HG03280 (cell line): ENCODE measurements around the gene RLN3.

Experiments
- ATAC-seq: cut with Tn5 transposase; IDR thresholded peaks from one replicate; pipeline ENCODE4 v1.9.1; 2021; ENCODE audit warnings: mild to moderate bottlenecking, moderate library complexity; ENCODE audit not compliant: unreplicated experiment

RLN3 gene

DNA sequence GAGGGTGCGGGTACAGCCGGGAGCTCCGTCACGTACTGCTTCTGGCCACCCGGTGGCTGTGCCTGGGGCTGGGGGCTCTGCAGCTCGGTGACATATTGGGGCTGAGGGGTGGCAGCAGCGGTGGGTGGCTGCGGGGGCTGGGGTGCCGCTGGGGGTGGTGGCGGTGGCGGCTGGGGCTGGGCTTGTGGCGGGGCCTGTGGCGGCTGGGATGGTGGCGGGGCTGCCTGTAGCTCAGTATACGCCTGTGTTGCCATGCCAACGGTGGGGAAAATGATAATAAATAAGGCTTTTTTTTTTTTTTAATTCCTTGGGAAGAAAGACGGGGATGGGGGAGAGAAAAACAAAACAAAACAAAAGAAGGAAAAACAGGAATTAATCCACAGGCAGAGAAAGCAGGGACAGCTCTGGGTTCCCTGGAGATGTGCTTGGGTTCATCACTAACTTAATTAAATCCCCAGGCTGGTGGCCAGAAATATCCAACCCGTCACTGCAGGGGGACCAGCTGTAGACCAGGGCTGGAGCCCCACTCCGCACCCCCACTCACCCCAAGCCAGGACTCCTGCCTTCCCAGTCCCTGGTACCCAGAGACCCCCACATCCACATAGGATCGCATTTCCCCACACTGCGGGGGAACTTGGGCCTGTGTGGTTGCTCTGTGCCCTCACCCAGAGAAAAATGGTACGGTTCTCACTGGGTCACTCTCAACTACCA is 34.2 kb upstream of the RLN3 start:
- no peak for ATAC-seq

DNA sequence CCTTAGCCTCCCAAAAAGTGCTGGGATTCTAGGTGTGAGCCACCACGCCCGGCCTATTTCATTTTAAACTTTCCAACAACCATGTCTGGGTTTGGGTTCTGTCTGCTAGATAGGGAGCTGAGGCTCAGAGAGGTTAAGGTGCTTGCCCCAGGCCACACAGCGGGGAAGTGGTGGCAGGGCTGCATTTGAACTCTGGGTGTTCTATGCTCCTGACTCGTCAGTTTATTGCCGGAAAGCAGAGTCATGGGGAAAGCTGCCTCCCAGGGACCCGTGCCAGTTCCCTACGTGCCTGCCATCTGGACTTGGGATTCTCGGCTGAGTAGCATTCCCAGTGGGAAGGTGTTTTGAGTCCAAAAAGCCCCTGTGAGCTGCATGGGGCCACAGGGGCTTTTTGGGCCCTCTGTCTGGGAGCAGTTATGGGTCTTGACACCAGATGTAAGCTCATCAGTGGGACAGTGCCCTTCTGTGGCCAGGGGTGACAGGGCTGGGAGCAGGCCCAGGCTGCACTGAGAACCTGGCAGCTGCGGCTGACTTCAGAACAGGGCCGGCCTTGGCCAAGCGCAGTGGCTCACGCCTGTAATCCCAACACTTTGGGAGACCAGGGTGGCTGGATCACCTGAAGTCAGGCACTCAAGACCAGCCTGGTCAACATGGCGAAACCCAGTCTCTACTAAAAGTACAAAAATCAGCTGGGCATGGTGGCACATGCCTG is 32.8 kb upstream of the RLN3 start:
- ATAC-seq: no peak

DNA sequence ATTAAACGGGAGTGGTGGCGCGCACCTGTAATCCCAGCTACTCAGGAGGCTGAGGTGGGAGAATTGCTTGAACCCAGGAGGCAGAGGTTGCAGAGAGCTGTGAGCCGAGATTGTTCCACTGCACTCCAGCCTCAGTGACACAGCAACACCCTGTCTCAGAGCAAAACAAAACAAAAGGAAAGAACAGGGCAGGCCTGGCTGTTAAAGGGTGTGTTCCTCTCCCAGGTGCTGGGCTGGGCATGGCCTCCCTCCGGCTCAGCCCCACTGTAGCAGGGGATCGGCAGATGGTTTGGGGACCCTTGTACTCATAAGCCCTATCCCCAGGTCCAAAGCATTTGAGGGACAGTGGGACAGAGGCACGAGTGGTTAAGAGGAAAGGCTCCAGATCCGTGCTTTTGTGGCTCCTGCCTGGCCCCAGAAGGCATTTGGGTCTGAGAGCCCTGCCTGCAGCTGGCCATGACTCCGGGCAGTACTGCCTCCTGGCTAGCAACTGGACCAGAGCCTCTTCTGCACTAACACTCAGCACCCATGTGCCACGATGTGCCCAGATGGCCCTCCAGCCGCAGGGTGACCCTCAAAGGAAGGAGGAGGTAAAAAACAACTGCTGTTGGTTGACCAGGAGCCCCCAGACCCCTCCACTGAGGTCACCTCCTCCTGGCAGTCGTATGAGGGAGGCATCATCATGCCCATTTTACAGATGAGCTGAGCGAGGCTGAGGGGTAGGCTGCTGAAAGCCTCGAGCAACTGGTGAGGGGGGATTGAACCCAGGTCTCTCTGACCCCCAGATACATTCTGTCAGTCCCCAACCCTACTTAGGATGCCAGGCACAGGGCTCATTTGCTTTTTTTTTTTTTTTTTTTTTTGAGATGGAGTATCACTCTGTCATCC is 31.8 kb upstream of the RLN3 start:
- ATAC-seq: no peak

DNA sequence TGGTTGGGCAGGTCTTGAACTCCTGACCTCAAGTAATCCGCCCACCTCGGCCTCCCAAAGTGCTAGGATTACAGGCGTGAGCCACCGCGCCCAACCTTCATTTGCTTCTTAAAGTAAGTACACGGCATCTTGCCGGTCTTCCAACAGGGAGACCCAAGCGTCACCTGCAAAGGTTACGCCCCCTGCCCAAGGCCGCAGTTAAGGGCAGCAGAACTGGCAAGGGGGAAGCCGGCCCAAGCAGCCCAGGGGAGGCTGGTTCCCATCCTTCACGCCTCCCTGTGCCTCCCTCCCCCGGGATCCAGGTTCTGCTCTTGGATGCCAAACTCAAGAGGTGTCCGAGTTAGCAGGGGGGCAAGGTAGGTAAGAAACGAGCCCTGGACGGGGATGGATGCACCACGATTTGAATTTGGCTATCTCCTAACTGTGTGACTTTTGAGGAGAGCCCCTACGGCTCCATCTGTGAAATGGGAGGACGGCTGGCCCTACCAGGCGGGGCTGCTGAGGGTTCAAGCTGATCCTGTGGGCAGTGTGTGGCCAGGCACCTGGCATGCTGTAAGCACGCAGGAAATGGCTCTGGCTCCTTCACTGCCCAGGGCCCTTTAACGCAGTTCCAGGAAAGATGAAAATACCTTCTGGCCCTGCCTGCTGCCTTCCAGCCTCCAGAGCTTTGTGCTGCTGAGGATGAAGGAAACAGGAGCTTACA is 30.9 kb upstream of the RLN3 start:
- no peak for ATAC-seq

DNA sequence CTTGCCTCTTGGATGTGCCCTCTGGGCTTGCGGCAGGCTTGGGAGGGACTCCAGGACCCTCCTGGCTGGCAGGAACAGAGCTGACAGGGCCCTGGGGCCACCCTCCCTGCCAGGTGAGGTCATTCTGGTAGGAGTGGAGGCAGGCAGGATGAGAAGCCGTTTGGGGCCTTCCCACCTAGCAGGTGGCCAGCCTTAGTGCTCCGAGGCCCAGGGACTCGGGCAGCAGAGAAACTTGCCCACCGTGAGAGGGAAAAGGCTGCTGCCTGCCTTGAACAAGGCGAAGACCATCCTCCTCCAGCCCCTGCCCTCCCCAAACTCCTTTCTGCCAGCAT is 30.4 kb upstream of the RLN3 start:
- no peak for ATAC-seq

DNA sequence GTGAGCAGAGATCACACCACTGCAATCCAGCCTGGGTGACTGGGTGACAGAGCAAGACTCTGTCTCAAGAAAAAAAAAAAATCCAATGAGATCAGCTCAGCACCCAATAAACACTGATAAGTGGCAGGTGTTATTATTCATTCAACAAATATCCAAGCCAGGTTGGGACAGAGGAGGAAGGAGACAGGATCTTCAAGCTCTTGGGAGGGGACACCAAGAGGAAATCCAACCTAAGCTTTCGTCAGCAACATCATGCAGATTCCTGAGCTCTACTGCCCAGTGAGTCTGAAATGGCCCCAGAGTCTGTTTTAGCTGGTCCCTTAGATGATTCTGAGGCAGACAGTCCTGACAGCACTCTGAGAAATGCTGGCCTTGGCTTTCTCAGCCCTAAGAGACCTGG is 29.5 kb upstream of the RLN3 start:
- no peak for ATAC-seq

DNA sequence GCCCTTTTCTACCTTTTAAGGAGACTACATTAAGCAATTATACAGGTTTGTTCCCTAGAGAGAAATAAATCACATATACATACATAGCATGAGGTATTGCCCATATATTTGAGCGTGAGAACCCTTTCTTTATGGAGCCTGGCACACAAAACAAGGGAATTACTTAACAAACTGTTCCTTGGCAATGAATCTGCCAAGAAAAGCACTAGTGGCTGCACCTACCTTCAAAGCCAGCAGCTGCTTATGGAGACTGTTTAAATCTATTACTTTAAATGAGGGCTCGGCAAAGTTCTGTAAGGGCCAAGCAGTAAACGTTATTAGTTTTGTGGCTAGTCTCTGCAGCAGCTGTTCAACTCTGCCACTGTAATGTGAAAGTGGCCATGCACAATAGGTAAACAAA is 28.9 kb upstream of the RLN3 start:
- ATAC-seq: no peak

DNA sequence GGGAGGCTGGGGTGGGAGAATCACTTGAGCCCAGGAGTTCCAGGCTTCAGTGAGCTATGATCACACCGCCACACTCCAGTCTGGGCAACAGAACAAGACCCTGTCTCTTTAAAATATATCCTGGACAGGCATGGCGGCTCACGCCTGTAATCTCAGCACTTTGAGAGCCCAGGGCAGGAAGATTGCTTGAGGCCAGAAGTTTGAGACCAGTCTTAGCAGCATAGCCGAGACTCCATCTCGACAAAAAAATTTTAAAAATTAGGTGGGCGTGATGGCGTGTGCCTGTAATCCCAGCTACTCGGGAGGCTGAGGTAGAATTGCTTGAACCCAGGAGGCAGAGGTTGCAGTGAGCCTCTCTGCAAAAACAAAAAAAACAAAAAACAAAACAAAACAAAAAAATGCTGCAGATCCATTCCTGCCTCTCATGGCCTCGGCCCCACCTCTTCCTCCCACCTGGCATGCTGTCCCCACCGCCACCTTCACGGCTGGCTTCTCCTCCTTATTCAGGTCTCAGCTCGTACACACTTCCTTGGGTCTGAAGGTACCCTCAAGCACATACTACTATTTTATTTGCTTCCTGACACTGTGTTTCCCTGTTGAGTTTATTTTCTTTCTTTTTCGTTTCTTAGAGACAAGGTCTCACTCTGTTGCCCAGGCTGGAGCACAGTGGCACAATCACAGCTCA is 27.1 kb upstream of the RLN3 start:
- no peak for ATAC-seq

DNA sequence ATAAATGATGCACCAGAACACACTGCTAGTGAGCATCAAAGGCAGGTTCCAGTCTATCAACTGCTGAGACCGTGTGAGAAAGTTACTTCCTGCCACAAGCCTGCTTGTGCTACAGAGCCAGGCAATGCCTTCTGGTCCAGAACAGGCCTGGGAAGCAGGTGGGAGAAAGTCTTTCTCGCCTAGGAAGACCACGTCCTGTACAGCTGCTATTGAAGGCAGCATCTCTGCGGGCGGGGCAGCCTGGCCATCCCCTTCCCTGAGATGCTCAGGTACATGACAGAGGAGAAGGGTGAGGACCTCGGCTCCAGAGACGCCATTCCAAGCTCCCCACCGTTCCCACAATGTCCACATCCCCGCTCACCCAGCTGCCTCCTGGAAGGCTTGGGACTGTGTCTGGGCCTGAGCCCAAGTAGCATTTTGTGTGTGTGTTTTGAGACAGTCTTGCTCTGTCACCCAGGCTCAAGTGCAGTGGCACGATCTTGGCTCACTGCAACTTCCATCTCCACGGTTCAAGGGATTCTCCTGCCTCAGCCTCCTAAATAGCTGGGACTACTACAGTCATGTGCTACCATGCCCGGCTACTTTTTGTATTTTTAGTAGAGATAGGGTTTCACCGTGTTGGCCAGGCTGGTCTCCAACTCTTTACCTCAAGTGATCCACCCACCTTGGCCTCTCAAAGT is 25.2 kb upstream of the RLN3 start:
- no peak for ATAC-seq

DNA sequence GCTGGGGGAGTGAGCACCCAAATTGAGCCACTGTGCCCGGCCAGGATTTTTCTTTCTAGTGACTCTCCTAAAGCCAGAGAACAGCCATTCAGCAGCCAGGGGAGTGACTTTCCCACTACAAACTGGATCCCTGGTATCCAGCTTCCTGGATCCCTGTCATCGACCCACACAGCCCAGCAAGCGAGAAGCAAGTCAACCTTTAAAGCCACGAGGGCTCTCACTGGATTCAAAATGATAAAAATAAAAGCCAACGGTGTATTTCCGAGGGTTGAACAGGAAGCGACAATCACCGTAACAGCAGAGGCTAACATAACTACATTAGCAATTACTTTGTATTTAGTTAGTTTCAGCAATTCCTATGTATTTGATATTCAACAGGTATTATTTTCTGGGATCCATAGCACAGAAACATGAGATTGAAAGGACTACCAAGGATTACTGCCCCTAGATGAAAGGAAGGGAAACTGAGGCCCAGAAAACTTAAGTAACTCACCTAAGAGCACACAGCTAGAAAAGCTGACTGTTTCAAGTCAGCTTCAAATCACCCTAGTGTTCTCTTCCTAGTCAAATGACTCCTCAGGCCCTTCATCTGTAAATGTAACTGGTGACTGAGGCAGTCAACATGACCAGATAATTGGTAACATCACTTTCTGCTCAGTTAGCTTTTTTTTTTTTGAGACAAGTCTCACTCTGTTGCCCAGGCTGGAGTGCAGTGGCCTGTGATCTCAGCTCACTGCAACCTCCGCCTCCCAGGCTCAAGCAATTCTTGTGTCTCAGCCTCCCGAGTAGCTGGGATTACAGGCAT is 24.5 kb upstream of the RLN3 start:
- no peak for ATAC-seq

DNA sequence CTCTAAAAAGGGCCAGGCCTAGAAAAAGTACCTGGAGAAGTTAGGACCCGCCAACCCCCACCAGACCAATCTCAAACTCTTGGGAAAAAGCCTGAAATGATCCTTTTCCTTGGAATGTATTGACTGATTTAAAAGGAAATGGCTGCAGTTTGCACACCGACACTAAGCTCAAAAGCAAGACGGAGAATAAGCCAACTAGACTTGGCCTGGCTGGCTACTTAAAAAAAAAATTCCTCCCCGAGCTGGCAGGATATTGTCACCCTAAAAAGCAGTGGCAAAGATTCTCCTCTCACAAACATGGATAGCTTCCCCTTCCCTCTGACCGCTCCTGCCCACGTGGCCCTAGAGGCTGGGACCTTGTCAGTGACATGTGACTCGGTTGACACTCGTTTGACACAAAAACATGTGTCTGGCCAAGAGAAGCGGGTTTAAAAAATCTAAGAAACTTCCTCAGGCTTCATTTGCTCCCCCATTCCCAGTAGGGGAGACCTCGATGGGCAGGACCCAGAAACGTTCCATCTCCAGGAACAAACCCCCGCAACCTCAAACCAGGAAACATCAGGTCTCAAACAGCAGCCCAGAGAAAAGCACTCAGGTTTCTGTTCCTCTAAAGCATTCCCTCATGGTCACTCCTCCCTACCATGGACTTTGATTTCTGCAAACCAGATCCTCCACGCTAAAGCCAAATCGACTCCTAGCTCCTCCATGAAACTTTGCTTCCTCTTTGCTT is 23.2 kb upstream of the RLN3 start:
- no peak for ATAC-seq

DNA sequence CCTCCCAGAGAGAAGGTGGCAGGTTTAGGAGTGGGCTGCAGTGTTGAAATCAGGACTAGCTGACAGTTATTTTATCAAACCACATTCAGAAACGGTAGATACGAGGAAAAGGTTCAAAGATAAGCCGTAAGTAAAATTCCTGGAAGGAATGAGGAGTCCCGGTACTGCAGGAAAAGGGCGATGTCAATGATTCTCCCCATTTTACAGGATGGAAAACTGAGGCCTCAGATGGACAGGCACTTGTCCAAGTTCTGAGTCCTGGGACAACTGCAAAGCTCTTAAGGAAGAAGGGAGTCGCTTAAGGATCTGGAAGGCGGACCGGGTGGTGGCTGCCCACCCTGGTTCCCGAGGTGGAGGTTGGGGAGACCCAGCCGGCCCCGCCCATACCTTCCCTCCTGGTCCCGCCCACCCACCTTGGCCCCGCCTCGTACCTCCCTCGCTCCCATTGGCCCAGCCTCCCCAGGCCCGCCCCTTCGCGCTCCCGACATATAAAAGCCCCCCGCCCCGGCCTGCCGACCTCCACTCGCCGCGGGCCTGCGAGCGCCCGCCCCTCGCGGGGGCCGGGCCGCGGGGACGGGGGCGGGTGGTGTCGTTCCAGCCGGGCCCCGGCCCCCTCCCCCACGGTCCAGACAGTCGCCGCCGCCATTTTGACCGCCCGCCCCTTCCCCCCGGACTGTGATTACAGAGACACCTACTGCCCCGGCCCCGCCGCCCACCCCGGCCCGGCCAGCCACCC is 22.4 kb upstream of the RLN3 start:
- ATAC-seq: peak; percentile 46

DNA sequence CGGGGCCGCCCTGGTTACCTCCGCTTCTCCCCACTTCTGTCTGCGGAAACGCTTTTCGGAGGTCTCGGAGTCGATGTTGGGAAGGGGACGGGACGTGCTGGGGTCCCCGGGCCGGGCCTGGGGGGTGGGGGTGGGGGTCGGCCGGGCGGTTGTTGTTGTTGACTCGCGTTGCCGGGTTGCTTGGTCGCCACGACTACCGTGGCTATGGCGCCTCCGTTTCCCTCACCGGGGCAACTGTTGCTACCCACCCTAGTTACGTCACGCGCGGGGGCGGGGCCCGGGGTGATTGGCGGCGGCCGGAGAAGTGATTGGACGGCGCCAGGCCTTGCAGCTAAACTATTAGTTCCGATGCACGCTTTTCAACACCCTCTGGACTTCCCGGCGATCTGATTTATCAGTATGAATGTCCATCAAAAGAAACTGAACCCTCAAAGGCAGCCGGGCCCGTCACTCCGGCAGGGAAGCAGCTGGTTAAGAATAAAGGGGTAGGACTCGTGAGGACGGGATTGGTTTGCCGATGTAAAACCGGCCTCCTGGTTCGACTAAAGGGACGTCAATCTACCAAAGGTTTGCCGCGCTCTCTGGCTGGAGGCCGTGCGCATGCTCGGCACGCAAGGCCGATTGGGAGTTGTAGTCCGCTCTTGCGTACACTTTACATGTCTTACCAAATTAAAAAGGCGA is 21.7 kb upstream of the RLN3 start, which contains the start of gene RFX1:
Gene RFX1 (minus strand): TSS at position 236 of the 681 bp plus-strand sequence. CDS start 12,477 bp downstream, outside the sequence.
- ATAC-seq: peak; percentile 71

DNA sequence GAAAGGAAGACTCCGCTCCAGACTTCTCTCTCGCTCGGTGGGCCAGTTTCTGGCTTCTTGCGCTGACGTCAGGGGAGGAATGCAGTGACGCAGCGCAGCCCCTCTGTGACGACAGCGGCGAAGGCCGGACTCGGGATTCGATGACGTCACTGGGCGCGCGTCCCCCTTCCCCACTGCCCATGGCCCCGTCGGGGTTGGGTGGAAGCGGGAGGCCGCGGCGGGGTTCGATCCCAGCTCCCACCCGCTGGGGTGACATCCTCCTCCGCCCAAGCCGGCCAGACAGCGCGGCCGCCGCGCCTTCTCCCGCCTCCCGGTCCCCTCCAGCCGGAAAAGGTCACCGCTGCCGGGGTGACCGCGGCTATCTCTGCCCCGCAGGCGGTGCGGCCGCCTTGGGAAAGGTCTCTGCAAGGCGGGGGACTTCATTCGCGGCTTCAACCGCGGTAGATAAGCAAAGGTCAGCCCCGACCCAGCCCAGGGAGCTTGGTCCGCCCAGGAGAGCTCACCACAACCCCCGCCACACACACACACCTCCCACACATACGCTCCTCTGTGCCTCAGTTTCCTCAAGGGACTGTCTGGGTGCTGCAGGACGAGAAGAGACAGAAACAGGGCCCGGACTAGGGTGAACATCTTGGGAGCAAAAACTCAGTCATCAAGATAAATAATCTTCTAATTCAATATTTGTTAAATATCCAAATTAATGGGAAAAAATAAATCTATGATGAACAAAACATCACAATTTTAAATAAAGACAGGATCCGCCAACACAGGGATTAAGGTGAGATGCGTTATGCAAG is 21.0 kb upstream of the RLN3 start:
- ATAC-seq: peak; percentile 37

DNA sequence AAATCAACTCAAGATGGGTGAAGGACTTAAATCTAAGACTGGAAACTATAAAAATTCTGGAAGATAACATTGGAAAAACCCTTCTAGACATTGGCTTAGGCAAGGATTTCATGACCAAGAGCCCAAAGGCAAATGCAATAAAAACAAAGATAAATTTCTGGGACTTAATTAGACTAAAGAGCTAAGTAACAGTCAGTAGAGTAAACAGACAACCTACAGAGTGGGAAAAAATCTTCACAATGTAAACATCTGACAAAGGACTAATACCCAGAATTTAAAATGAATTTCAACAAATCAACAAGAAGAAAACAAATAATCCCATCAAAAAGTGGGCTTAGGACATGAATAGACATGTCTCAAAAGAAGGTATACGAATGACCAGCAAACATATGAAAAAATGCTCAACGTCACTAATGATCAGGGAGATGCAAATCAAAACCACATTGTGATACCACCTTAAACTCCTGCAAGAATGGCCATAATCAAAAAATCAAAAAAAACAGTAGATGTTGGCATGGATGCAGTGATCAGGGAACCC is 15.5 kb upstream of the RLN3 start:
- no peak for ATAC-seq

DNA sequence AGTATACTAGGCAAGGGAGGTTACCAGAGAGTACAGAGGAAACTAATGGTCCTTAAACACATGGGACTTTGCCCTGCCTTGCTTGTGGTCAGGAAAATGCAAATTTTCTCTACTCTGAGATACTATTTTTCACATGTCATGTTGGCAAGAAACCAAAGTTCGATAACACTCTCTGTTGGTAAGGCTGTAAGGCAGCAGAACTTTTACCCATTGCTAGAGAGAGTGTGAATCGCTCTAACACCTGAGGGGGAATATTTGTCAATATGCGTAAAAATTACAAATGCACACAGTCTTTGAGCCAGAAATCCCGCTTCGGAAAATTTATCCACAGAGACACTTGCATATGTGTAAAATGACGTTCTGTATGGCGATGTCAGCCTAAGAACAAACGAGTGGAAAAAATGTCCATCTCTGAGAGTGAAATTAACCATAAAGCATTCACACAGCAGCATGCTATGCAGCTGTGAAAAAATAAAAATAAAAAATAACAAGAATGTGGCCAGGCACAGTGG is 12.4 kb upstream of the RLN3 start:
- ATAC-seq: peak; percentile 85
